Stimulated activated naive B cell treated with anti-CD40 and anti-IgM and Interleukin-4, amounts not matched to agents 10 μg/mL and 1 μg/mL and 100 μg/mL, for 72 hours (primary cell): ENCODE measurements around the gene MUCL1.
A peak's percentile ranks its signal among the peaks of the same experiment; 100 is the strongest.
"Not testable (repeated sequence)": the region's sequence is repeated elsewhere in the genome, so short reads cannot be mapped to it uniquely, and the experiment has no call there.

ENCODE experiments used
- ATAC-seq, 2 donors: fragments of 150-1000 bp; cut with Tn5 transposase; replicated peaks; 2 replicates each; pipeline ENCODE4 v1.10.0; 2021; ENCODE audit warnings: moderate library complexity in 1 of 2
- DNase-seq: peaks from one replicate; pipeline ENCODE4 v3.0.0; 2021
- H3K27ac Mint-ChIP-seq: one replicate; pipeline ENCODE4 v1.8.0; 2022; ENCODE audit warnings: mild to moderate bottlenecking, mixed read lengths
- H3K27me3 Mint-ChIP-seq, 2 donors: one replicate each; pipeline ENCODE4 v1.8.0; 2022; ENCODE audit warnings: mixed read lengths in 2 of 2
- H3K36me3 Mint-ChIP-seq, 2 donors: one replicate each; pipeline ENCODE4 v1.8.0; 2022; ENCODE audit warnings: mixed read lengths in 2 of 2, mild to moderate bottlenecking in 1 of 2
- H3K4me1 Mint-ChIP-seq, 2 donors: one replicate each; pipeline ENCODE4 v1.8.0; 2022; ENCODE audit warnings: mixed read lengths in 2 of 2, mild to moderate bottlenecking in 1 of 2
- H3K4me3 Mint-ChIP-seq, 2 donors: one replicate each; pipeline ENCODE4 v1.8.0; 2022; ENCODE audit warnings: mild to moderate bottlenecking in 2 of 2, mixed read lengths in 2 of 2, moderate library complexity in 1 of 2
- H3K9me3 Mint-ChIP-seq, 2 donors: one replicate each; pipeline ENCODE4 v1.8.0; 2022; ENCODE audit warnings: mixed read lengths in 2 of 2, mild to moderate bottlenecking in 1 of 2

Gene MUCL1

DNA sequence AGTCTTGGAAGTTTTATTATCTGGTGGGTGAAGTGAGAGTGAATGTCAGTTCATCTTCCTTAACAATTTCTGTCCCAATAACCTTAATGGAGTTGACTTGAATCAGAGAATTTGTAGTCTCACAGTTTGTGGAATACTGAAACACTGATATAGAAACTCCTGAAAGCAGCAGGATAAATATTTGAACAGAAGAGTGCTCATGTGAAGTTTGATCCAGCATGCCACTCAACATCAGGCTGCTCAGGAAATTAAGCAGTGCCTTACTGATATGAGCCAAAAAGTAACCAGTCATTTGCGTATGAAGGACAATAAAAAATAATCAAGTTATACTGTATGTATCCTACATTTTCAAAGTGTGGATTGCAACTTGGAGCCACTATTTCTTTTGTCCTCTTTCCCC, 15.7 kb downstream of the MUCL1 start:
- Mint-ChIP-seq H3K27ac (no peak overlapping the region), H3K9me3 (no peaks in the 10 kb centered on the region), H3K27me3 (peaks cover 18 to 31% of the 10 kb centered on the region in 2 donors), H3K4me1 (no peaks in the 10 kb centered on the region), H3K4me3 (no peak overlapping the region), H3K36me3 (no peaks in the 10 kb centered on the region)
- no peak for DNase-seq
- no peak for ATAC-seq

DNA sequence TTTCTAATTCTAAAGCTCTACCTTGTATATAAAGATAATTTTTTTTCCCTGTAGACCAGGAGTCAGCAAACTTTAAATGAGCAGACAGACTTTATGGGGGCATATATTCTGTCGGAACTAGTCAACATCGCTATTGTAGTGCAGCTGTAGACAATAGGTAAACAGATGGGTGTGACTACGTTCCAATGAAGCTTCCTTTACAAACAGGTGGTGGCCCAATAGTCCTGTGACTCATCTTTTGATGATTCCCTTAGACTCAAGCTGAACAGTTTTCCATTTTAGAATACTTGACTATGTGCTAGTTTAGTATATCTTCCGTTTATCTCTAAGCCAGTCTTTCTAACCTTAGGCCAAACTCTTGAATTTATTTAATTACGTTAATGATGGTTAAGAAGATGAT, 16.3 kb downstream of the MUCL1 start:
- H3K27me3 Mint-ChIP-seq = peaks cover 24 to 32% of the 10 kb centered on the region in 2 donors
- no peaks in the 10 kb centered on the region for H3K36me3 Mint-ChIP-seq
- H3K9me3 Mint-ChIP-seq = no peaks in the 10 kb centered on the region
- DNase-seq (no peak), ATAC-seq (no peak)
- H3K4me1 Mint-ChIP-seq = no peaks in the 10 kb centered on the region
- H3K27ac Mint-ChIP-seq = no peak overlapping the region
- no peak overlapping the region for H3K4me3 Mint-ChIP-seq

DNA sequence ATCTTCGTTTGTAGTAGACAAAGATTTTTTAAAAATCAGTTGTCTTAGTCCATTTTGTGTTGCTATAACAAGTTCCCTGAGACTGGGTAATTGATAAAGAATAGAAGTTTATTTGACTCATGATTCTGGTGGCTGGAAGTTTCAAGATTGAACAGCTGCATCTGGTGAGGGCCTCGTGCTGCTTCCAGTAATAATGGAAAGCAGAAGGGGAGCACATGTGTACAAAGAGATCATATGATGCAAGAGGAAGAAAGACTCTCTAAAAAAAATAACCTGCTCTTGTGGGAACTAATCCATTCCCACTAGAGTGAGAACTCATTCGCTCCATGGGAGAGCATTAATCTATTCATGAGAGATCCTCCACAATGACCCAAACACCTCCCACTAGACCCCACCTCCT, 24.8 kb downstream of the MUCL1 start:
- no peak overlapping the region for H3K27ac Mint-ChIP-seq
- no peaks in the 10 kb centered on the region for H3K36me3 Mint-ChIP-seq
- DNase-seq (no peak), ATAC-seq (no peak)
- H3K4me3 Mint-ChIP-seq = no peak overlapping the region
- peaks cover 0 to 4% of the 10 kb centered on the region in 2 donors for H3K4me1 Mint-ChIP-seq
- peaks cover 11 to 37% of the 10 kb centered on the region in 2 donors for H3K27me3 Mint-ChIP-seq
- no peaks in the 10 kb centered on the region for H3K9me3 Mint-ChIP-seq

DNA sequence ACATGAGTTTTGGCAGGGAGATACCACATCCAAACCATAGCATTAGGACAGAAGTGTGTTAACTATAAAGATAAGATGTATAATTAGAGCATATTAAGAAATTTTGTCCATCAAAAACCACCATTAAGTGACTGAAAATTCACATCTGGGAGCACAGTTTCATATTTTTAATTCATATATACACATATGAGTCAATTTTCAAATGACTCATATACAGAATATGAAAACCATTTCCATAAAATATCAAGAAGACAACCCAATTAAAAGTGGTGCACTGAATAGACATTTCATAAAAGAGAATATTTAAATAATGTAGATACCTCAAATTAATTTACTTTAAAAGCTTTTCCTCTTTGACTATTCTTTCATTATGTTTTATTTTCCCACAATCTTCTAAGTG, 25.3 kb downstream of the MUCL1 start:
- no peak for DNase-seq
- Mint-ChIP-seq H3K27ac (no peak overlapping the region), H3K27me3 (peaks cover 11 to 37% of the 10 kb centered on the region in 2 donors), H3K4me3 (no peak overlapping the region), H3K36me3 (no peaks in the 10 kb centered on the region), H3K9me3 (no peaks in the 10 kb centered on the region), H3K4me1 (peaks cover 0 to 4% of the 10 kb centered on the region in 2 donors)
- no peak for ATAC-seq

- peak in 1 of 2 donors; percentile 64 for ATAC-seq
- H3K27ac Mint-ChIP-seq = no peak overlapping the region
- no peaks in the 10 kb centered on the region for H3K36me3 Mint-ChIP-seq
- no peaks in the 10 kb centered on the region for H3K9me3 Mint-ChIP-seq
- H3K4me3 Mint-ChIP-seq = no peak overlapping the region
- H3K4me1 Mint-ChIP-seq = peaks cover 1 to 4% of the 10 kb centered on the region in 2 donors
- H3K27me3 Mint-ChIP-seq = peaks cover 4 to 31% of the 10 kb centered on the region in 2 donors
- DNase-seq = no peak
Observed at GRCh38 chr12:54882079-54882478, 27.8 kb downstream of the MUCL1 start.

- H3K36me3 Mint-ChIP-seq, H3K4me1 Mint-ChIP-seq, H3K4me3 Mint-ChIP-seq, H3K9me3 Mint-ChIP-seq, H3K27ac Mint-ChIP-seq, ATAC-seq, DNase-seq: not testable (repeated sequence)
- peaks cover 7 to 27% of the 10 kb centered on the region in 2 donors for H3K27me3 Mint-ChIP-seq
Observed at GRCh38 chr12:54882597-54882996, 28.3 kb downstream of the MUCL1 start.

DNA sequence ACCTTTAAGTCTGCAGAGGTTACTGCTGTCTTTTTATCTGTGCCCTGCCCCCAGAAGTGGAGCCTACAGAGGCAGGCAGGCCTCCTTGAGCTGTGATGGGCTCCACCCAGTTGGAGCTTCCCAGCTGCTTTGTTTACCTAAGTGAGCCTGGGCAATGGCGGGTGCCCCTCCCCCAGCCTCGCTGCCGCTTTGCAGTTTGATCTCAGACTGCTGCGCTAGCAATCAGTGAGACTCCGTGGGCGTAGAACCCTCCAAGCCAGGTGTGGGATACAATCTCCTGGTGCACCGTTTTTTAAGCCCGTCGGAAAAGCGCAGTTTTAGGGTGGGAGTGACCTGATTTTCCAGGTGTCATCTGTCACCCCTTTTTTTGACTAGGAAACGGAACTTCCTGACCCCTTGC, 34.1 kb downstream of the MUCL1 start:
- H3K27ac Mint-ChIP-seq, H3K9me3 Mint-ChIP-seq, H3K36me3 Mint-ChIP-seq, H3K4me3 Mint-ChIP-seq, DNase-seq, H3K4me1 Mint-ChIP-seq, ATAC-seq: not testable (repeated sequence)
- H3K27me3 Mint-ChIP-seq = peaks cover 17 to 18% of the 10 kb centered on the region in 2 donors

DNA sequence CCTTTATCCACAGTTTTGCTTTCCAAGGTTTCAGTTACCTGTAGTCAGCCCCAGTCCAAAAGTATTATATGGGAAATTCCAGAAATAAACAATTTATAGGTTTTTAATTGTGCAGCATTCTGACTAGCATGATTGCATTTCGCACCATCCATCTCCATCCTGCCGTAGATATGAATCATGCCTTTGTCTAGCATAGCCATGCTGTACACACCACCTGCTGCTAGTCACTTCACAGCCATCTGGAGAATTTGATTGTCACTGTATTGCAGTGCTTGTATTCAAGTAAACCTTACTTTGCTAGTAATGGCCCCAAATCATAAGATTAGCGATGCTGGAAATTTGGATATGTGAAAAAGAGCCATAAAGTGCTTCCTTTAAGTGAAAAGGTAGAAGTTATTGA, 36.0 kb downstream of the MUCL1 start:
- no peak overlapping the region for H3K27ac Mint-ChIP-seq
- no peak for ATAC-seq
- H3K36me3 Mint-ChIP-seq = no peaks in the 10 kb centered on the region
- peaks cover 0 to 1% of the 10 kb centered on the region in 2 donors for H3K4me1 Mint-ChIP-seq
- H3K4me3 Mint-ChIP-seq = no peak overlapping the region
- no peak for DNase-seq
- H3K27me3 Mint-ChIP-seq = peaks cover 17 to 23% of the 10 kb centered on the region in 2 donors
- H3K9me3 Mint-ChIP-seq = no peaks in the 10 kb centered on the region

DNA sequence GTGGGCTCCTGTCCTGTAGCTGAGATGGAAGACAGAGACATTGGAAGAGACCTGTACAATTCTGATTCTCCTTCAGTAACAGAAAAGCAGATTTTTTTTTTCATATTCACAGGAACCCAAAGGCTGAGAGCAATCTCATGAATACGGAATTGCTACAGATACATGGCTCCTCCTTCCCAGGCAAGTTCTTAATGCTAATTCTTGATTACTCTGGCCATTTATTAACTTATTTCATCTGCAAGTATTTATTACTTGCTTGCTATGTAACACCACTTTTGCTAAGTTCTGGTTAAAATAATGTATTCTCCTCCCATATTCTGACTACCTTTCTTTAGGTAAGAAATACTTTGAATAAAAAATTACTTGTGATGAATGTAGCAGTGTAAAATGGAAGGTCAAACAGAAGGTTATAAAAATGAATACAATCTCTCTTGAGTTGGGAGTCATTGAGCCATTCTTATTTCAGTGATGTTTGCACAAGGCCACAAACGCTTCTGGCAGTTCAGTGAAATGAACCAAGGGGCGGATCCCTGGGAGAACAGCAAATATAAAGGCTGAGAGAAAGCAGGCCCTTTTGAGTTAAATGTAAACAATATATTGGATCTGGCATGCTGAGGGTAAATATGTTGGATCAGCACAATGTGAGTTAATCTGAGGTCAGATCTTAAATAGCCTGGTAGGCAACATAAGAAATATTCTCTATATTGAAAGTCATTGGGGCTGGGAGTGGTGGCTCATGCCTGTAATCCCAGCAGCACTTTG, 37.6 kb downstream of the MUCL1 start:
- H3K36me3 Mint-ChIP-seq = no peaks in the 10 kb centered on the region
- no peaks in the 10 kb centered on the region for H3K9me3 Mint-ChIP-seq
- no peaks in the 10 kb centered on the region for H3K4me1 Mint-ChIP-seq
- DNase-seq = no peak
- H3K27ac Mint-ChIP-seq = no peak overlapping the region
- no peak for ATAC-seq
- peaks cover 16 to 23% of the 10 kb centered on the region in 2 donors for H3K27me3 Mint-ChIP-seq
- H3K4me3 Mint-ChIP-seq = no peak overlapping the region
